Naive thymus-derived CD8-positive, alpha-beta T cell (primary cell): ENCODE results near the gene IGFLR1. TPM values are rescaled to one million over a fixed set of nuclear protein-coding genes. Genes with fewer than 3 reads are reported as not detected.

Experiments
- ATAC-seq, 2 donors: fragments of 150-1000 bp; cut with Tn5 transposase in 1 of 2; sonication (Bioruptor Pico), chemical (Tn5 transposase) in 1 of 2; 1 replicate in 1 of 2; 2 replicates in 1 of 2; pipeline ENCODE4 v1.10.0; 2021; ENCODE audit warnings: mild to moderate bottlenecking in 2 of 2, moderate library complexity in 2 of 2
- POLR2A ChIA-PET: fragments of 350-600 bp; sonication (Branson Sonifier 250); formaldehyde crosslinking; loops from one replicate; lab custom pipeline; 2021; ENCODE audit warnings: antibody characterized with exemption; lab: Charles Lee
- DNase-seq, 10 donors: peaks; one replicate each; pipeline versions ENCODE4 v3.0.0 to v3.0.0-alpha.2; 2020 to 2022
- H3K27ac Mint-ChIP-seq, 10 donors: one replicate each; pipeline ENCODE4 v1.8.0; 2020 to 2022; ENCODE audit warnings: mild to moderate bottlenecking in 10 of 10, mixed read lengths in 10 of 10, moderate library complexity in 4 of 10, inconsistent platforms in 1 of 10
- H3K27me3 Mint-ChIP-seq, 5 donors: one replicate each; pipeline ENCODE4 v1.8.0; 2021 to 2022; ENCODE audit warnings: mixed read lengths in 5 of 5
- H3K36me3 Mint-ChIP-seq, 3 donors: one replicate each; pipeline ENCODE4 v1.8.0; 2020 to 2022; ENCODE audit warnings: mixed read lengths in 3 of 3, mild to moderate bottlenecking in 2 of 3, inconsistent platforms in 1 of 3
- H3K4me1 Mint-ChIP-seq, 4 donors: one replicate each; pipeline ENCODE4 v1.8.0; 2021 to 2022; ENCODE audit warnings: mixed read lengths in 4 of 4
- H3K4me3 Mint-ChIP-seq, 10 donors: one replicate each; pipeline ENCODE4 v1.8.0; 2020 to 2022; ENCODE audit warnings: mild to moderate bottlenecking in 10 of 10, mixed read lengths in 10 of 10, moderate library complexity in 6 of 10, inconsistent platforms in 1 of 10
- H3K9me3 Mint-ChIP-seq, 9 donors: one replicate each; pipeline ENCODE4 v1.8.0; 2020 to 2022; ENCODE audit warnings: mixed read lengths in 9 of 9, mild to moderate bottlenecking in 3 of 9, inconsistent platforms in 1 of 9, moderate library complexity in 1 of 9
- polyA plus RNA-seq, 3 donors: library from polyadenylated mRNA; unstranded; fragments of 300-500 nt; fragmentation: Illumina TruSeq; gene quantifications; one replicate each; pipeline ENCODE4 v1.2.3, GENCODE V29; 2021
- total RNA-seq, 8 experiments: library from RNA in 2 of 8; stranded (reverse) in 2 of 8; gene quantifications; one replicate each; pipeline ENCODE4 v1.2.3 and lab custom pipeline; 2021 to 2026

Gene IGFLR1
- total and polyA plus RNA-seq, 5 experiments from 2014 or later, result 70.2 to 92.7 (median 82.5) TPM

DNA sequence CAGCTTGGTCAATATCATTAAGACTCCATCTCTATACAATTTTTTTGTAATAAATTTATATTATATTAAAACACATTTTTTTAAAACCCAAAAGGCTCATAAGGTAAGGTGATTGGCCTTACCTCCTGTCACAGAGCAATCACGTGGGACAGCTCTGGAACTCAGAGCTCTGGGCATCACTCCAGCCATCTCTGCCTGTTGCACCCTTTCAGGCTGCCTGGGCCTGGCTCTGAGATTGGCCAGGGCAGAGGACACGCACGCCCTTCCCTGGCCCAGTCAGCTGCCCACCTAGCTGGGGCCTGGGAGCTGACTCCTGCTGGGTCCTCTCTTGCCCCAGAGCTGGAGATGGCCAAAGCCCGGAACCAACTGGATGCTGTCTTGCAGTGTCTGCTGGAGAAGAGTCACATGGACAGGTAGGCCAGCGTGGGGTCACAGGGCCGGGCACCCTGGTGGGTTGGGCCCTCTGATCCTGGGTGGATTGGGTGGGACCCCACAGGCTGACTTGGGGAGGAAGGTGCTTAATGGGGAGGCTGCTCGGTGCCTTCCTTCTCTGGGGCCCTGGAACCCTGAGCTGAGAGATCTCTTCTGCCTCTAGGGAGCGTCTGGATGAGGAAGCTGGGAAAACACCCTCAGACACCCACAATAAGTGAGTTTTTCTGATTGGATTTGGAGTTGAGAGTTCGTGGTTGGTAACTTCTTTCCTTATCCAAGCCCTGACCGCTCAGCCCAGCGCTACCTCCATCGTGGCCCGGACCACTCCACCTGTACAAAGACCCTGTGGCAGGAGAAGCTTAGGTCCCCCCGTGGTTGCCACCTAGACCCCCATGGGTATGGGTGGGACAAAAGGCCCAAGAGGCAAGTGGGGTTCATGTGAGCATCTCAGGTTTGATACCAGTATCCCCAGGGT lies 9.8 kb upstream of the IGFLR1 start:
- POLR2A ChIA-PET, result interaction anchor here (1.2 kb wide), 1 partner anchor 10 kb away, joined by 5 read pairs; the partner anchor contains the start of gene IGFLR1
- Mint-ChIP-seq H3K36me3 (peaks cover 0 to 17% (median 7%) of the 10 kb centered on the region in 3 donors), H3K27ac (no peak overlapping the region), H3K27me3 (peaks cover 2 to 11% (median 8%) of the 10 kb centered on the region in 5 donors), H3K4me1 (peaks cover 24 to 43% (median 38%) of the 10 kb centered on the region in 4 donors), H3K4me3 (no peak overlapping the region), H3K9me3 (no peaks in the 10 kb centered on the region)
- DNase-seq (no peak), ATAC-seq (no peak)

DNA sequence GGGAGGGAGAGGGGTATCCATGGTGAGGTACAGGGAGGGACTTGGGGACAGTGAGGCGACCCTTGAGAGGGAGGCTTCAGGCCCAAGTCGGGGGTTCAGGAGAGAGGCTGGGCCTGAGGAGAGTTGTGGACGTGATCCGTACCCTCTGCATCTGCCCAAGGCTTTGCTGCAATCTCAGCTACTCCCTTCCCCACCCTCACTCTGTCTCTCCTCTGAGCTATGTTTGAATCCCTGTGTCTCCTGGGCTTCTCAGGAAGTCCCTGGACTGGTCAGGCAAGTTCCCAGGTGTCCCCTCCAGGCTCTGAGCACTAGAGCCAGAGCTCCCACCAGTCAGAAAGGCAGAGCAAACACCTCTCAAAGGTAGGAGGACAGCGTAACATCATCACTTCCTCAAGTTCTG lies 7.9 kb upstream of the IGFLR1 start:
- peaks cover 0 to 6% (median 1%) of the 10 kb centered on the region in 5 donors for H3K27me3 Mint-ChIP-seq
- peak overlapping the region in 8 of 10 donors; percentile 23 to 69 (median 44) for H3K4me3 Mint-ChIP-seq
- peaks cover 22 to 43% (median 40%) of the 10 kb centered on the region in 4 donors for H3K4me1 Mint-ChIP-seq
- H3K27ac Mint-ChIP-seq, result no peak overlapping the region
- DNase-seq (no peak), ATAC-seq (no peak)
- no peaks in the 10 kb centered on the region for H3K9me3 Mint-ChIP-seq
- H3K36me3 Mint-ChIP-seq, result peaks cover 0 to 17% (median 7%) of the 10 kb centered on the region in 3 donors
- POLR2A ChIA-PET, result interaction anchor here (0.7 kb wide), 2 partner anchors 7 to 178 kb away, joined by 3 read pairs; no protein-coding TSS in a partner anchor

- Mint-ChIP-seq H3K9me3 (no peaks in the 10 kb centered on the region), H3K27me3 (no peaks in the 10 kb centered on the region), H3K4me3 (peak within 1 kb of the TSS; percentile 96 to 99 (median 98)), H3K27ac (peak within 1 kb of the TSS; percentile 89 to 98 (median 96)), H3K4me1 (peaks cover 23 to 55% (median 49%) of the 10 kb centered on the region in 4 donors), H3K36me3 (peaks cover 0 to 4% (median 2%) of the 10 kb centered on the region in 3 donors)
- peak; percentile 92 to 99 (median 98) for DNase-seq
- POLR2A ChIA-PET, result interaction anchor here (0.5 to 1.8 kb wide), 16 partner anchors 8 to 380 kb away, joined by 3 to 15 read pairs (median 4); partner anchors contain the start of genes COX6B1, HSPB6, KMT2B and NFKBID
- ATAC-seq, result peak; percentile 74 to 75
Observed at GRCh38 chr19:35748106-35749020, 6.1 kb upstream of the IGFLR1 start, which contains the start of gene LIN37. Gene LIN37, plus strand, starts transcription at chr19:35748576. Its CDS starts 149 bp downstream, at chr19:35748725.

DNA sequence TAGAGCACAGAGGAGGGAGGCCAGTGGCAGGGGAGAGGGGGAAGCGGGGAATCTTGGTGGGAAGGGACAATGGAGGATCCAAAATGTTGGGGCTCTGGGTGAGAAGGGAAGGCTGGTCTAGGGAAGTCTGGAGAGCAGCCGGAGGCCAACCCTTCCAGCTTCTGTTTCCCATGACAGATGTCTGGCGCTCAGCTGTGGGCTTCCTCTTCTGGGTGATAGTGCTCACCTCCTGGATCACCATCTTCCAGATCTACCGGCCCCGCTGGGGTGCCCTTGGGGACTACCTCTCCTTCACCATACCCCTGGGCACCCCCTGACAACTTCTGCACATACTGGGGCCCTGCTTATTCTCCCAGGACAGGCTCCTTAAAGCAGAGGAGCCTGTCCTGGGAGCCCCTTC lies 4.3 kb upstream of the IGFLR1 start:
- no peak for DNase-seq
- no peaks in the 10 kb centered on the region for H3K9me3 Mint-ChIP-seq
- peak overlapping the region in 8 of 10 donors; percentile 66 to 100 (median 99) for H3K27ac Mint-ChIP-seq
- no peaks in the 10 kb centered on the region for H3K27me3 Mint-ChIP-seq
- H3K36me3 Mint-ChIP-seq, result peaks cover 5 to 6% (median 5%) of the 10 kb centered on the region in 3 donors
- POLR2A ChIA-PET, result interaction anchor here (5.2 kb wide), 1 partner anchor 9 kb away, joined by 36 read pairs; the partner anchor contains the start of gene HSPB6
- H3K4me1 Mint-ChIP-seq, result peaks cover 30 to 73% (median 62%) of the 10 kb centered on the region in 4 donors
- peak overlapping the region; percentile 91 to 99 (median 97) for H3K4me3 Mint-ChIP-seq
- no peak for ATAC-seq

DNA sequence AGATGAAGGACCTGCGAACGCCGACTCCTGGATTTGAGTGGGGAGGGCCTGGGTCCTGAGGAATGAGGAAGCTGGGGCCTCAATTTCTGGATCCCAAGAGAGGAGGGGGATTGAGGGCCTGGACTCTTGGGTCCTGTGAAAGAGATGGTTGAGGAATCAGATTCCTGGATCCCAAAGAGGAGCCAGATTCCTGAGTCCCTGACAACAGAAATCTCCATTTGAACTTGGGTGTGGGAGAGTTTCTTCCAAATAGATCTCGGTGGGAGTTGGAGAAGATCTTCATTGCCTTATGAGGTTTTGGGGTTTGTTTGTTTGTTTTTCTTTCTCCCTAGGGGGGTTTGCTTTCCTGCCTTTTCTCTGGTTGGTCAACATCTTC lies 3.8 kb upstream of the IGFLR1 start:
- peaks cover 4 to 5% (median 5%) of the 10 kb centered on the region in 3 donors for H3K36me3 Mint-ChIP-seq
- no peaks in the 10 kb centered on the region for H3K9me3 Mint-ChIP-seq
- H3K27ac Mint-ChIP-seq, result peak overlapping the region; percentile 66 to 100 (median 99)
- peaks cover 30 to 76% (median 62%) of the 10 kb centered on the region in 4 donors for H3K4me1 Mint-ChIP-seq
- H3K4me3 Mint-ChIP-seq, result peak overlapping the region; percentile 91 to 99 (median 97)
- POLR2A ChIA-PET, result interaction anchor here (0.9 to 5.2 kb wide), 8 partner anchors 10 to 185 kb away, joined by 3 to 36 read pairs (median 7); partner anchors contain the start of genes COX6B1, HSPB6 and NFKBID
- no peaks in the 10 kb centered on the region for H3K27me3 Mint-ChIP-seq
- no peak for DNase-seq
- ATAC-seq, result no peak

DNA sequence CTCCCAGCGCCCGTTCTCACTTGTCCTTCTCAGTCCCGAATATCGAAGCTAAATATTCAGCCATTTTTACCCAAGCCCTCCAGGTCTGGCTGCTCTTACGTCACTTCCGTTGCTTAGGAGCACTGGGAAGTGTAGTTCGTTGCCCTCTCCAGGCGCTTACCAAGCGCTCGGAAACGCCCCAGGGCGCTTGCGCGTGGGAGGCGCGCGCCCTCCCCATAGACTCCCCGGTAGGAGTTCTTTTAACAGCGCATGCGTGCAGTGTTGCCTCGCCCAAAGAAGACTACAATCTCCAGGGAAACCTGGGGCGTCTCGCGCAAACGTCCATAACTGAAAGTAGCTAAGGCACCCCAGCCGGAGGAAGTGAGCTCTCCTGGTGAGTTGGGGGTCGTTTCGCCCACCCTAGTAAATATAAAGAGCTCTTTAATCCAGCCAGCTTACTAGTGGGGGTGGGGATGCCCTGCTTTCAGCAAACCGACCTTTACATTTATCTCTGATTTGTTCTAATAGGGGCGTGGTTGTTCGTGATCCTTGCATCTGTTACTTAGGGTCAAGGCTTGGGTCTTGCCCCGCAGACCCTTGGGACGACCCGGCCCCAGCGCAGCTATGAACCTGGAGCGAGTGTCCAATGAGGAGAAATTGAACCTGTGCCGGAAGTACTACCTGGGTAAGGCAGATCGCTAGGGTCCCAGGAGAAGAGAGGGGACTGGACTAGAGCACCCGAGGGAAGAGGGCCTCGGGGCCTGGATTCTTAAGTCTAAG lies 3.3 kb upstream of the IGFLR1 start, which contains the start of the genes PSENEN and U2AF1L4:
Gene PSENEN, plus strand, starts transcription at position 324 of the 759 bp plus-strand sequence. Its CDS starts 280 bp downstream, at position 604.
Gene U2AF1L4, minus strand, starts transcription at position 91 of the 759 bp plus-strand sequence. Its CDS starts 27 bp downstream, at position 64.
- ATAC-seq (peak; percentile 48 to 56), DNase-seq (peak; percentile 89 to 99 (median 98))
- H3K27ac Mint-ChIP-seq, result peak within 1 kb of the TSS; percentile 97 to 100 (median 99)
- peaks cover 34 to 80% (median 65%) of the 10 kb centered on the region in 4 donors for H3K4me1 Mint-ChIP-seq
- POLR2A ChIA-PET, result interaction anchor here (0.6 to 5.2 kb wide), 17 partner anchors 10 to 369 kb away, joined by 3 to 36 read pairs (median 5); partner anchors contain the start of genes COX6B1, ETV2, HSPB6 and NFKBID
- peak within 1 kb of the TSS; percentile 91 to 99 (median 97) for H3K4me3 Mint-ChIP-seq
- H3K9me3 Mint-ChIP-seq, result no peaks in the 10 kb centered on the region
- peaks cover 4 to 5% (median 5%) of the 10 kb centered on the region in 3 donors for H3K36me3 Mint-ChIP-seq
- H3K27me3 Mint-ChIP-seq, result no peaks in the 10 kb centered on the region

DNA sequence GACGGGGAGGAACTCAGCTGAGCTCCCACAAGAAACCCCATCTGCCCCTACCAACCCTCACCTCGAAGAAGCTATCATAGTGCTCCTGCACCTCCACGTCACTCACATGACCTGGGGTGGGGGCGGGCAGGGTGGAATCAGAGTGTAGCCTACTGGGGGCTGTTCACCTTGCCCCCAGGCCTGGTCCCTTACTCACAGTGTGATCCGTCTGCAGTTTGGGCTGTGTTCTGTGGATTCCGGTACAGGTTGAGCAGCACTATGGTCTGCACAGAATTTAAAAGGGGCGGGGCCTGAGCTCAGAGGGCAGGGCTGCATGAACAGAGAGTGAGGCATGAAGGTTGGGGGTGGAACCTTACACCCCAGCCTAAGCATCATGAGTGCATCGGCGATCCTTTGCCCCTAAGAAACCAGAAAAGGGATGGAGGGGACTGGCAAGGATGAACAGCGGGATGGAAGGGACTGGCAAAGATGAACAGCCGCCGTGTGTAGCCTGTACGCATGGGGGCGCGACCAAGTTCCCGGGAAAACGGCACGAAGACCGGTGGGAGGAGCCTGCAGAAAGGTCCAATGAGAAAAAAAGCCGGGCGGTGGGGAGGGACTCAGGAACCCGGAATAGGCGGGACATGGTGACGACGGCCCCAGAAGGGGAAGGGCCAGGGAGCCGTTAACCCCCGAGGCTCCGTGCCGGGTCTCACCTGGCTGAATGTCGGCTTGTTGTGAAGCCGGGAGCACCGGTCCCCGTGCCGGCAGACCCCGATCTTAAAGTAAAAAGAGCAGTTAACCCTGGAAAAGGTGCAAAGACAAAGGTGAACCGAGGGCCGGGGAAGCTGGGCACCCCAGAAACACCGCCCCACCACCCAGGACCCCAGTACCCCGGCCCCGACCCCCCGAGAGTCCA lies 2.4 kb upstream of the IGFLR1 start:
- Mint-ChIP-seq H3K27me3 (no peaks in the 10 kb centered on the region), H3K9me3 (no peaks in the 10 kb centered on the region), H3K36me3 (peaks cover 4 to 5% (median 5%) of the 10 kb centered on the region in 3 donors), H3K4me3 (peak overlapping the region; percentile 91 to 99 (median 97)), H3K27ac (peak overlapping the region; percentile 97 to 100 (median 99)), H3K4me1 (peaks cover 34 to 81% (median 65%) of the 10 kb centered on the region in 4 donors)
- peak; percentile 52 to 64 for ATAC-seq
- peak; percentile 83 to 97 (median 94) for DNase-seq
- POLR2A ChIA-PET, result interaction anchor here (0.6 to 5.2 kb wide), 20 partner anchors 11 to 370 kb away, joined by 3 to 36 read pairs (median 5); partner anchors contain the start of genes COX6B1, ETV2, HSPB6 and KMT2B

- Mint-ChIP-seq H3K9me3 (no peaks in the 10 kb centered on the region), H3K4me1 (peaks cover 33 to 79% (median 64%) of the 10 kb centered on the region in 4 donors), H3K27ac (peak overlapping the region; percentile 98 to 100 (median 99)), H3K4me3 (peak overlapping the region; percentile 91 to 99 (median 97)), H3K36me3 (peaks cover 4 to 6% (median 5%) of the 10 kb centered on the region in 3 donors), H3K27me3 (no peaks in the 10 kb centered on the region)
- DNase-seq, result no peak
- ATAC-seq, result no peak
- POLR2A ChIA-PET, result interaction anchor here (0.6 to 5.2 kb wide), 12 partner anchors 12 to 209 kb away, joined by 3 to 36 read pairs (median 6); partner anchors contain the start of genes ETV2, HSPB6 and KMT2B
Observed at GRCh38 chr19:35743640-35744429, 1.6 kb upstream of the IGFLR1 start.

DNA sequence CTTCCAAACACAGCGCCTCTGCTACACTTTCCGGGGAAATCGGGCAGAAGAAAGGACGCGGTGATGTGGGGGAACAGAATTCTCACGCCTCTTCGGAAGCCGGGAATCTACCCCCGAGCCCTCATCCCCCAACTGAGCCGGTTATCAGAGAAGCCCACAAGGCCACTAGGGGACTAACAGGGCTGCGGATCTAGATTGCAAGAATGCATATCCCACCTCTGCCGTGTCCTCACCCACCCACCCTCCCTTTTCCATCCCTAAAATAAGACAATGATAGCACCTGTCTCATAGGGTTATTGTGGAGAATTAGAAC lies 1.1 kb downstream of the IGFLR1 start:
- ATAC-seq (no peak), DNase-seq (no peak)
- POLR2A ChIA-PET, result interaction anchor here (0.8 to 2.6 kb wide), 13 partner anchors 9 to 96 kb away, joined by 3 to 26 read pairs (median 4); partner anchors contain the start of genes COX6B1, HSPB6 and KMT2B
- Mint-ChIP-seq H3K4me3 (peak overlapping the region; percentile 91 to 99 (median 96)), H3K27me3 (no peaks in the 10 kb centered on the region), H3K9me3 (no peaks in the 10 kb centered on the region), H3K36me3 (peaks cover 4 to 19% (median 5%) of the 10 kb centered on the region in 3 donors), H3K4me1 (peaks cover 31 to 71% (median 62%) of the 10 kb centered on the region in 4 donors), H3K27ac (peak overlapping the region; percentile 92 to 99 (median 98))
